ENCODE results near the gene HIVEP3.

HIVEP3 gene

GRCh38 chr1:41493626-41494350 is 424.9 kb downstream of the HIVEP3 start:
- H3K4me3 ChIP-seq (ENCODE audit: low read length) = no peak overlapping the region
- DNase-seq (ENCODE audit: low read depth) = no peak
- TF ChIP-seq, protein P1, sequence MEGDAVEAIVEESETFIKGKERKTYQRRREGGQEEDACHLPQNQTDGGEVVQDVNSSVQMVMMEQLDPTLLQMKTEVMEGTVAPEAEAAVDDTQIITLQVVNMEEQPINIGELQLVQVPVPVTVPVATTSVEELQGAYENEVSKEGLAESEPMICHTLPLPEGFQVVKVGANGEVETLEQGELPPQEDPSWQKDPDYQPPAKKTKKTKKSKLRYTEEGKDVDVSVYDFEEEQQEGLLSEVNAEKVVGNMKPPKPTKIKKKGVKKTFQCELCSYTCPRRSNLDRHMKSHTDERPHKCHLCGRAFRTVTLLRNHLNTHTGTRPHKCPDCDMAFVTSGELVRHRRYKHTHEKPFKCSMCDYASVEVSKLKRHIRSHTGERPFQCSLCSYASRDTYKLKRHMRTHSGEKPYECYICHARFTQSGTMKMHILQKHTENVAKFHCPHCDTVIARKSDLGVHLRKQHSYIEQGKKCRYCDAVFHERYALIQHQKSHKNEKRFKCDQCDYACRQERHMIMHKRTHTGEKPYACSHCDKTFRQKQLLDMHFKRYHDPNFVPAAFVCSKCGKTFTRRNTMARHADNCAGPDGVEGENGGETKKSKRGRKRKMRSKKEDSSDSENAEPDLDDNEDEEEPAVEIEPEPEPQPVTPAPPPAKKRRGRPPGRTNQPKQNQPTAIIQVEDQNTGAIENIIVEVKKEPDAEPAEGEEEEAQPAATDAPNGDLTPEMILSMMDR (IDR thresholded peaks at IDR 0.05; ENCODE audit: insufficient read depth, low read depth, low read length, missing control alignments) = no peak

DNA sequence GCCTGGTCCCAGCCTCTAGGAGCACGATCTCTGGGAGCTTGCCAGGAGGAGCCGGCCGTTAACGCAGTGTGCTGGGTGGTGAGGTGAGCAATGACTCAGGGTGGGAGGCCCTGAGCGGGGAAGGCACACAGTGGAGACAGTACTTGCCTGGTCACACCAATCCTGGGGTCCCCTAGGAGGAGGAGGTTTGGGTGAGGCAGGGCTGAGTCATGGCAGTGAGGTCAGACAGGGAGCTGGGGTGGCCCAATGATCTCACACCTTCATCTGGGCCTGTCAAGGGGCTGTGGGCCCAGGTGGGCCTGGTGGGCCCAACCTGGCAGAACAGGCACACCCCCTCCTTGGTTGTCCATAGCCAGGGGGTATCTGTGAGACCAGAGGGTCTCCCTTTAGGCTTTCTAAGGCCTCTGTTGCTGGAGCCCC is 425.6 kb downstream of the HIVEP3 start:
- peak; percentile 97 for DNase-seq (ENCODE audit: low read depth)
- TF ChIP-seq, protein P1 (IDR thresholded peaks at IDR 0.05; ENCODE audit: insufficient read depth, low read depth, low read length, missing control alignments) = no peak
- no peak overlapping the region for H3K4me3 ChIP-seq (ENCODE audit: low read length)

- H3K4me3 ChIP-seq (ENCODE audit: low read length) = no peak overlapping the region
- peak; percentile 49 for DNase-seq (ENCODE audit: low read depth)
- TF ChIP-seq, protein P1 (IDR thresholded peaks at IDR 0.05; ENCODE audit: insufficient read depth, low read depth, low read length, missing control alignments) = peak; percentile 52
Measured at GRCh38 chr1:41492341-41492848, 426.3 kb downstream of the HIVEP3 start.

- TF ChIP-seq, protein P1 (IDR thresholded peaks at IDR 0.05; ENCODE audit: insufficient read depth, low read depth, low read length, missing control alignments) = no peak
- no peak overlapping the region for H3K4me3 ChIP-seq (ENCODE audit: low read length)
- DNase-seq (ENCODE audit: low read depth) = no peak
Measured at GRCh38 chr1:41490911-41491310, 427.8 kb downstream of the HIVEP3 start.

GRCh38 chr1:41489561-41489960 is 429.2 kb downstream of the HIVEP3 start:
- no peak for DNase-seq (ENCODE audit: low read depth)
- H3K4me3 ChIP-seq (ENCODE audit: low read length) = no peak overlapping the region
- TF ChIP-seq, protein P1 (IDR thresholded peaks at IDR 0.05; ENCODE audit: insufficient read depth, low read depth, low read length, missing control alignments) = no peak

GRCh38 chr1:41488040-41488951 is 430.4 kb downstream of the HIVEP3 start:
- no peak overlapping the region for H3K4me3 ChIP-seq (ENCODE audit: low read length)
- TF ChIP-seq, protein P1 (IDR thresholded peaks at IDR 0.05; ENCODE audit: insufficient read depth, low read depth, low read length, missing control alignments) = no peak
- DNase-seq (ENCODE audit: low read depth) = no peak

Measured in epithelial cell of esophagus (primary cell).